ENCODE data around the gene C2CD2. TPM values are rescaled to one million over a fixed set of nuclear protein-coding genes. Genes with fewer than 3 reads are reported as not detected.

The C2CD2 gene
- total and polyA plus RNA-seq, 2 of the 8 experiments (the other 6 are each of a cell fraction or from before 2014, with no cell fraction given): 10.4 to 13.0 TPM

- H3K4me1 ChIP-seq (replicated peaks in 1 of 4; ENCODE audit: control insufficient read depth in 3 of 4, insufficient read depth in 4 of 4, low read length in 3 of 4): no peaks in the 10 kb centered on the region; a peak in 1 of 7 replicates
- no peak overlapping the region for H3K23ac ChIP-seq (ENCODE audit: insufficient read length)
- TF ChIP-seq SIX5 (IDR thresholded peaks at IDR 0.05; ENCODE audit: low read depth, low read length): no peak
- TF ChIP-seq NRF1 (IDR thresholded peaks at IDR 0.05; ENCODE audit: low read depth, low read length): no peak
- TF ChIP-seq RAD21 (IDR thresholded peaks at IDR 0.05 in 1 of 2, conservative IDR thresholded peaks at IDR 0.05 in 1 of 2; ENCODE audit: low read depth in 2 of 2, low read length in 2 of 2): no peak
- no peak for TF ChIP-seq SP1 (IDR thresholded peaks at IDR 0.05; ENCODE audit: low read depth, low read length)
- no peak for TF ChIP-seq JUND (IDR thresholded peaks at IDR 0.05; ENCODE audit: low read length)
- no peak for TF ChIP-seq FOSL1 (IDR thresholded peaks at IDR 0.05; ENCODE audit: insufficient read depth, low read depth, low read length)
- TF ChIP-seq KDM1A (IDR thresholded peaks at IDR 0.05; ENCODE audit: borderline replicate concordance, low read length): no peak
- TF ChIP-seq BCL11A (IDR thresholded peaks at IDR 0.05; ENCODE audit: low read depth in 2 of 2, low read length in 2 of 2): no peak
- no peak for TF ChIP-seq KDM5A (IDR thresholded peaks at IDR 0.05; ENCODE audit: low read length)
- TF ChIP-seq RNF2 (IDR thresholded peaks at IDR 0.05; ENCODE audit: borderline replicate concordance, low read depth, low read length, missing control alignments, poor library complexity, severe bottlenecking): no peak
- no peaks in the 10 kb centered on the region for H3K9me3 ChIP-seq (ENCODE audit: insufficient read depth in 2 of 2, low read depth in 1 of 2, low read length in 1 of 2)
- H3K79me2 ChIP-seq (ENCODE audit: control insufficient read depth in 1 of 2, insufficient read depth in 2 of 2, low read length in 2 of 2): no peaks in the 10 kb centered on the region
- no peak overlapping the region for H3K4me2 ChIP-seq (ENCODE audit: insufficient read depth in 1 of 2, low read depth in 2 of 2, low read length in 2 of 2)
- H3K27me3 ChIP-seq (replicated peaks in 1 of 4; ENCODE audit: control insufficient read depth in 3 of 4, extremely low read depth in 1 of 4, insufficient read depth in 3 of 4, low read length in 3 of 4): no peaks in the 10 kb centered on the region
- no peak overlapping the region for H3K18ac ChIP-seq (ENCODE audit: extremely low read depth, low read length)
- no peak overlapping the region for H2BK12ac ChIP-seq (ENCODE audit: low read depth, low read length)
- H2BK15ac ChIP-seq (ENCODE audit: low read length): no peak overlapping the region
- H2AFZ ChIP-seq (ENCODE audit: low read length): no peak overlapping the region
- 95% methylated on average over 4 of the region's 4 CpGs; no CpG with 5 or more reads in 1 of the 2 experiments for WGBS, 2 experiments (ENCODE audit: extremely low coverage in 1 of 2, insufficient coverage in 1 of 2, insufficient read length in 1 of 2, insufficient replicate concordance in 2 of 2, low coverage in 1 of 2, low lambda C conversion rate in 2 of 2, missing lambda C conversion rate in 1 of 2)
- H3K56ac ChIP-seq (replicated peaks; ENCODE audit: insufficient read length, low read depth, low read length): no peak overlapping the region
- H3K36me3 ChIP-seq (ENCODE audit: control insufficient read depth in 2 of 4, insufficient read depth in 4 of 4, low read length in 3 of 4): peaks cover 0 to 8% (median 1%) of the 10 kb centered on the region in 4 experiments; a peak in 4 of 8 replicates
- no peak for FAIRE-seq
- H2BK20ac ChIP-seq (ENCODE audit: low read length): no peak overlapping the region
- H4K91ac ChIP-seq (replicated peaks; ENCODE audit: insufficient read length, low read length): no peak overlapping the region
- H3K27ac ChIP-seq (ENCODE audit: low read depth, low read length): no peak overlapping the region
- peaks cover 0 to 3% of the 10 kb centered on the region in 2 experiments for H4K20me1 ChIP-seq (replicated peaks in 1 of 2; ENCODE audit: control insufficient read depth in 1 of 2, insufficient read depth in 2 of 2, low read length in 2 of 2)
- H4K8ac ChIP-seq (ENCODE audit: extremely low read depth, insufficient read depth, low read length): no peak overlapping the region
- no peak overlapping the region for H3K14ac ChIP-seq (ENCODE audit: insufficient read length)
- no peaks in the 10 kb centered on the region for H3K23me2 ChIP-seq (ENCODE audit: low read depth, low read length)
- DNase-seq (ENCODE audit: low read depth in 1 of 2, low spot score in 2 of 2): no peak
- H3K79me1 ChIP-seq (ENCODE audit: low read depth, low read length): no peaks in the 10 kb centered on the region
- ChIA-PET CTCF (ENCODE audit: partially characterized antibody) (interaction anchor here (0.7 to 1.9 kb wide), 2 partner anchors 11 to 101 kb away, joined by 3 to 10 read pairs; no protein-coding TSS in a partner anchor), POLR2A (ENCODE audit: partially characterized antibody) (no interaction called here)
- H3K4ac ChIP-seq (replicated peaks; ENCODE audit: insufficient read length, low read depth, low read length): no peak overlapping the region
- H3K4me3 ChIP-seq (ENCODE audit: extremely low read depth in 1 of 4, insufficient read depth in 2 of 4, low read depth in 3 of 4, low read length in 4 of 4): no peak overlapping the region
- H4K5ac ChIP-seq (ENCODE audit: insufficient read length, low read depth, low read length): no peak overlapping the region
- H2AK5ac ChIP-seq (ENCODE audit: low read depth, low read length): no peak overlapping the region
- no peak overlapping the region for H2BK120ac ChIP-seq (replicated peaks; ENCODE audit: low read depth, low read length)
- no peak overlapping the region for H2BK5ac ChIP-seq (ENCODE audit: low read depth, low read length)
- no peak overlapping the region for H3K9ac ChIP-seq (replicated peaks in 1 of 4; ENCODE audit: extremely low read depth in 1 of 4, low read depth in 3 of 4, low read length in 3 of 4)
These were observed 36.3 kb downstream of the C2CD2 start for GRCh38 chr21:41917531-41917930.
